DND-41 (cell line): Measurements from ENCODE around the gene TMEM128.

Experiments
- EZH2 ChIP-seq: IDR thresholded peaks from 3 replicates; pipeline ENCODE4 v1.6.1; 2012; ENCODE audit warnings: borderline replicate concordance, low read depth, mild to moderate bottlenecking, moderate library complexity, low read length, inconsistent platforms; ENCODE audit not compliant: severe bottlenecking
- TF ChIP-seq, protein P1 (sequence below): IDR thresholded peaks from 2 replicates; pipeline ENCODE4 v1.5.1; 2012; ENCODE audit warnings: borderline replicate concordance, low read length, moderate library complexity, mild to moderate bottlenecking; ENCODE audit not compliant: poor library complexity, severe bottlenecking; ENCODE audit errors: extremely low read depth

DNA sequence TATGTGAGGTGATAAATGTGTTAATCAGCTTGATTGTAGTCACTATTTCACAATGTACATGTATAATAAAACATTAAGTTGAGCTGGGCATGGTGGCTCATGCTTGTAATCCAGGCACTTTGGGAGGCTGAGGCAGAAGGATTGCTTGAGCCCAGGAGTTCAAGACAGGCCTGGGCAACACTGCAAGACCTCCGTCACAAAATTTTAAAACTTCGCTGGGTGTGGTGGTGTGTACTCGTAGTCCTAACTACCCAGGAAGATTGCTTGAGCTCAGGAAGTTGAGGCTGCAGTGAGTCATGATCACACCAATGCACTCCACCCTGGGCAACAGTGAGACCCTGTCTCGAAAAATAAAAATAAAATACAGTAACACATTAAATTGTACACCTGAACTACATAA, 21.8 kb upstream of the TMEM128 start:
- TF ChIP-seq, protein P1, sequence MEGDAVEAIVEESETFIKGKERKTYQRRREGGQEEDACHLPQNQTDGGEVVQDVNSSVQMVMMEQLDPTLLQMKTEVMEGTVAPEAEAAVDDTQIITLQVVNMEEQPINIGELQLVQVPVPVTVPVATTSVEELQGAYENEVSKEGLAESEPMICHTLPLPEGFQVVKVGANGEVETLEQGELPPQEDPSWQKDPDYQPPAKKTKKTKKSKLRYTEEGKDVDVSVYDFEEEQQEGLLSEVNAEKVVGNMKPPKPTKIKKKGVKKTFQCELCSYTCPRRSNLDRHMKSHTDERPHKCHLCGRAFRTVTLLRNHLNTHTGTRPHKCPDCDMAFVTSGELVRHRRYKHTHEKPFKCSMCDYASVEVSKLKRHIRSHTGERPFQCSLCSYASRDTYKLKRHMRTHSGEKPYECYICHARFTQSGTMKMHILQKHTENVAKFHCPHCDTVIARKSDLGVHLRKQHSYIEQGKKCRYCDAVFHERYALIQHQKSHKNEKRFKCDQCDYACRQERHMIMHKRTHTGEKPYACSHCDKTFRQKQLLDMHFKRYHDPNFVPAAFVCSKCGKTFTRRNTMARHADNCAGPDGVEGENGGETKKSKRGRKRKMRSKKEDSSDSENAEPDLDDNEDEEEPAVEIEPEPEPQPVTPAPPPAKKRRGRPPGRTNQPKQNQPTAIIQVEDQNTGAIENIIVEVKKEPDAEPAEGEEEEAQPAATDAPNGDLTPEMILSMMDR: no peak
- no peak for TF ChIP-seq EZH2
